Uterus (tissue), 2 donors: ENCODE results near the gene TNNI2.

Experiments
- POLR2A ChIP-seq, 2 donors: fragments of 450-650 bp; IDR thresholded peaks; one replicate each; pipeline ENCODE4 v1.6.1; 2016; ENCODE audit warnings: antibody characterized with exemption in 2 of 2, mild to moderate bottlenecking in 1 of 2, moderate library complexity in 1 of 2
- TF ChIP-seq, protein P1 (sequence below), 4 experiments: fragments of 200-600 bp in 2 of 4; fragments of 450-650 bp in 2 of 4; sonication (generic) in 2 of 4; IDR thresholded peaks; one replicate each; pipeline ENCODE4 v1.5.1; 2016 to 2019; ENCODE audit warnings: antibody characterized with exemption in 4 of 4, mild to moderate bottlenecking in 2 of 4, moderate library complexity in 1 of 4

DNA sequence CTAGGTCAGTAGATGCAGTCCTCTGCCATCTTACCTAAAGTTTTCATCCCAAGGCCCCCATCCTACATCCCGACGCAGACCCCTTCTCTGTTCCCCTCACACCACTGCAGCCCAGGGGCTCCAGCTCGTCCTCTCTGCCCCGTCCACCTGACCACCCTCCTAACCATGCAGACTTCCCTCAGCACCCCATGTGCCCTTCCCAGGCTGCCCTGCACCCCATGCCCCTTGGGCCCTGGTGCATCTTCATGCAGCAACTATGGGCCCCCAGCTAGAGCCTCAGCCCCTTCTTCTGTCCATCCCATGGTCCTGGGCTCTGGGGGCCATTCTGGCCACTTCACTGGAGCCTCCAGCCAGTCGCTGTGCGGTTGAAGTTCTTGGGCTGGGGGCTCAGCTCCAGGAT, 50.0 kb downstream of the TNNI2 start:
- no peak for TF ChIP-seq POLR2A (IDR thresholded peaks at IDR 0.05)
- TF ChIP-seq, protein P1, sequence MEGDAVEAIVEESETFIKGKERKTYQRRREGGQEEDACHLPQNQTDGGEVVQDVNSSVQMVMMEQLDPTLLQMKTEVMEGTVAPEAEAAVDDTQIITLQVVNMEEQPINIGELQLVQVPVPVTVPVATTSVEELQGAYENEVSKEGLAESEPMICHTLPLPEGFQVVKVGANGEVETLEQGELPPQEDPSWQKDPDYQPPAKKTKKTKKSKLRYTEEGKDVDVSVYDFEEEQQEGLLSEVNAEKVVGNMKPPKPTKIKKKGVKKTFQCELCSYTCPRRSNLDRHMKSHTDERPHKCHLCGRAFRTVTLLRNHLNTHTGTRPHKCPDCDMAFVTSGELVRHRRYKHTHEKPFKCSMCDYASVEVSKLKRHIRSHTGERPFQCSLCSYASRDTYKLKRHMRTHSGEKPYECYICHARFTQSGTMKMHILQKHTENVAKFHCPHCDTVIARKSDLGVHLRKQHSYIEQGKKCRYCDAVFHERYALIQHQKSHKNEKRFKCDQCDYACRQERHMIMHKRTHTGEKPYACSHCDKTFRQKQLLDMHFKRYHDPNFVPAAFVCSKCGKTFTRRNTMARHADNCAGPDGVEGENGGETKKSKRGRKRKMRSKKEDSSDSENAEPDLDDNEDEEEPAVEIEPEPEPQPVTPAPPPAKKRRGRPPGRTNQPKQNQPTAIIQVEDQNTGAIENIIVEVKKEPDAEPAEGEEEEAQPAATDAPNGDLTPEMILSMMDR (IDR thresholded peaks at IDR 0.05), result no peak
